Stimulated activated memory B cell treated with anti-CD40 and anti-IgM and Interleukin-4, amounts not matched to agents 10 μg/mL and 1 μg/mL and 100 μg/mL, for 72 hours (primary cell): ENCODE measurements around the gene NDUFB8.

Experiments
- ATAC-seq: fragments of 150-1000 bp; cut with Tn5 transposase; 2 replicates; pipeline ENCODE4 v1.10.0; 2021
- H3K27ac Mint-ChIP-seq: one replicate; pipeline ENCODE4 v1.8.0; 2022; ENCODE audit warnings: mild to moderate bottlenecking, mixed read lengths
- H3K27me3 Mint-ChIP-seq: one replicate; pipeline ENCODE4 v1.8.0; 2022; ENCODE audit warnings: mixed read lengths
- H3K36me3 Mint-ChIP-seq: one replicate; pipeline ENCODE4 v1.8.0; 2022; ENCODE audit warnings: mixed read lengths
- H3K4me1 Mint-ChIP-seq: one replicate; pipeline ENCODE4 v1.8.0; 2022; ENCODE audit warnings: mixed read lengths
- H3K4me3 Mint-ChIP-seq: one replicate; pipeline ENCODE4 v1.8.0; 2022; ENCODE audit warnings: mild to moderate bottlenecking, moderate library complexity, mixed read lengths
- H3K9me3 Mint-ChIP-seq: one replicate; pipeline ENCODE4 v1.8.0; 2022; ENCODE audit warnings: mixed read lengths

Gene NDUFB8

DNA sequence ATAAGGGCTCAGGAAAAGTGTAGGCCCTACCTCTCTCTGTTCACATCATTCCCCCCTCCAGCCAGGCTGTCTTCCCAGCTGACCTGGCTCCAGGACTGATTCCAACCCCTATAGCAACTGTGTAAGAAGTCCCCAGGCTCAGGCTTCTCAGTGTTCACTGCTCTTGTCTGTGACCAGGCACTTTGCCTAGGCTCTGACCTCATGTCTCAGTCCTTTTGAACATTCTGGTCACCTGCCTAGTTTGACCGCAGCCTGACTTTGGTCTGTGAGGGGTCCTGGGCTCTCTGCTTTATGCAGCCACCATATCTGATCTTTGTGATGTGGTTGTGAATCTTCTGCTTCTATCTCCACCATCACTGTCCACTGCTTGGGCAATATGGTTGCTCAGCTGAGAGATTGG, 30.6 kb upstream of the NDUFB8 start:
- ATAC-seq = no peak
- Mint-ChIP-seq H3K27ac (no peak overlapping the region), H3K27me3 (peaks cover 34% of the 10 kb centered on the region), H3K36me3 (peaks cover 28% of the 10 kb centered on the region), H3K9me3 (no peaks in the 10 kb centered on the region), H3K4me1 (peaks cover 7% of the 10 kb centered on the region), H3K4me3 (no peak overlapping the region)

DNA sequence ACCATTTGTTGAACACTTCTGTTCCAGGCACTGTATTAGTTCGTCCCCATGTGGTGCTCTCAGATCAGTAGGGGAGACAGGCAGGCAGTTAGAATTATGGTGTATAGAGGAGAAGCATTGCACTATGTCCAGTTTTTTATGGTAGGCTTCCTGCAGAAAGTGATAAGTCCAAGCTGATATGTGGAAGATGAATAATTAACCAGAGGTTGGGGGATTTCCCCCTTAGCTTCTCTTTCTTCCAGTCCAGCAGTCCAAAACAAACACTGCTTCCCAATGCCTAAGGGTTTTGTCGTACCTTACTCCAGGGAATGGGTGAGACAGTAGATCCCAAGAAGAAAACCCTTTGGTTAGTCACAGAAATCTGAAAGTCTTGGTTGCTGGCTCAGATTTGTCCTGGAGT, 25.2 kb upstream of the NDUFB8 start:
- peaks cover 46% of the 10 kb centered on the region for H3K36me3 Mint-ChIP-seq
- H3K4me3 Mint-ChIP-seq = no peak overlapping the region
- ATAC-seq = no peak
- no peak overlapping the region for H3K27ac Mint-ChIP-seq
- peaks cover 30% of the 10 kb centered on the region for H3K4me1 Mint-ChIP-seq
- no peaks in the 10 kb centered on the region for H3K9me3 Mint-ChIP-seq
- no peaks in the 10 kb centered on the region for H3K27me3 Mint-ChIP-seq

DNA sequence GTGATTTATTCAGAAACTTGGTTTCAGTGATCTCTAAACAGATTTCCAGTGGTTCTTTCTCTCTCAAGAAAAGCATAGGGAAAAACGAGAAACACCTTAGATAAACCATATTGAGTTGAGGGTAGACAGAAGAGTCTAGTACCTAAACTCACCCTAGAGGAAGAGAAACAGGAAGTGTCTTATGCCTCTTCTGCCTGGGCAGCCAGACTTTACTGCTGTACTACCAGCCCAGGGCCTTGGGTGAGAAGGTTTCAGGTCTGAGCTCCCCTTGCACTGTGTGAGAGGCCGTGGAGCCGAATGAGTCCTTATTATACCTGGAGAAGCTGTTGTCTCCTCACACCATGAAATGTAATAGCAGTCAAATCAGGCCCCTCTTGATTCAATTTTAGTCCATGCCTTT, 24.3 kb upstream of the NDUFB8 start:
- Mint-ChIP-seq H3K9me3 (no peaks in the 10 kb centered on the region), H3K4me3 (no peak overlapping the region), H3K27ac (no peak overlapping the region), H3K27me3 (no peaks in the 10 kb centered on the region), H3K4me1 (peaks cover 30% of the 10 kb centered on the region), H3K36me3 (peaks cover 55% of the 10 kb centered on the region)
- no peak for ATAC-seq

DNA sequence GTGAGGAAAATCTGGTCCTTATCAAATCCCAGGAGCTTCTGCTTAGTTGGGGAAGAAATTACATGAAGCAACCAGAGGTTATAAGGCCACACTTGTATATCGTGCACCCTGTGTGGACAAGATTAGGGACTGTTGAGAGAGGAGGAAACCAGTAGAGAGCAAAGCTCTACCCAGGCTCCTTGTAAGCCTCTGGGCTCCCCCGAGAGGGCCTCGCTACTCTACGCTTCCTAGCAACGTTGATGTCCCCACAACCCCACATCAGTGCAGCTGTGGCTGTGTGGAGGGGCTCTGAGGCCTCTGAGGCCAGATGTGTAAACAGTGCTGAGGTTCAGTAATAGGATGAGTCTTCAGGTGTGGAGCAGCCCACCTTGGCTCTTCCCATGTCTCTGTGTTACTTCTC, 22.1 kb upstream of the NDUFB8 start:
- Mint-ChIP-seq H3K27me3 (no peaks in the 10 kb centered on the region), H3K36me3 (peaks cover 64% of the 10 kb centered on the region), H3K9me3 (no peaks in the 10 kb centered on the region), H3K4me3 (no peak overlapping the region), H3K4me1 (peaks cover 30% of the 10 kb centered on the region), H3K27ac (no peak overlapping the region)
- no peak for ATAC-seq

DNA sequence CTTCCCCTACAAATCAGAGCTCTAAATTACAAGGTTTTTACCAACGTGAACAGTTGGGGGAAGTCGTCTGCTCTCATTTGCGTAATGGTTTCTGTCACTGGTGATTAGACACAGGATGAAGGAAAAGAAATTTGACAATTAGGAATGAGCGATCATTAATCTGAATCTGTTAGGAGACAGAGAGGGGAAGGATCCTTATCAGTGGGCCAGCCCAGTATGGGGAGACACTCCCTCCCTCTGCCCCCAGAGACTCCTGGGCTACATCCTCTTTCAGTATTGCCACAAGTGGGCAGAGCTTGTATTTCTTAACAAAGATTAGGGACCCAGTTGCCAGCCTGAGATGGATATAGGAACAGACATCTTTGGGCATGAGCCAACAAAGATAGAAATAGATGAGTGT, 21.5 kb upstream of the NDUFB8 start:
- no peaks in the 10 kb centered on the region for H3K27me3 Mint-ChIP-seq
- no peak overlapping the region for H3K27ac Mint-ChIP-seq
- no peaks in the 10 kb centered on the region for H3K9me3 Mint-ChIP-seq
- H3K4me1 Mint-ChIP-seq = peaks cover 30% of the 10 kb centered on the region
- peak; percentile 69 for ATAC-seq
- H3K4me3 Mint-ChIP-seq = no peak overlapping the region
- peaks cover 66% of the 10 kb centered on the region for H3K36me3 Mint-ChIP-seq

DNA sequence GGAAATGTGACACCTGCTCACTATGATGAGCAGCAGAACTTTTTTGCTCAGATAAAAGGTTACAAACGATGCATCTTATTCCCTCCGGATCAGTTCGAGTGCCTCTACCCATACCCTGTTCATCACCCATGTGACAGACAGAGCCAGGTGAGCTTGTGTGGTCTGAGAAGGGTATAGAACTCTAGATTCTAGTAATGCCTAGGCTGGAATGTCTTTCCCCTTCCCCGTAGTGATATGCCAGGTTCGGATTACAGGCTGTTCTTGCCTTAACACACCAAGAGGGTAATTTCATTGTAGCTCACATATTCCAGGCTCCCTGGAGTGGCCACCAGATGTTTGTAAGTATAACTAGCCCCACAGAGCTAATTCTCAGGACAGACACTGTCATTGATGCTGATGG, 15.3 kb upstream of the NDUFB8 start:
- no peak for ATAC-seq
- peaks cover 88% of the 10 kb centered on the region for H3K36me3 Mint-ChIP-seq
- no peaks in the 10 kb centered on the region for H3K9me3 Mint-ChIP-seq
- no peaks in the 10 kb centered on the region for H3K27me3 Mint-ChIP-seq
- no peak overlapping the region for H3K27ac Mint-ChIP-seq
- no peaks in the 10 kb centered on the region for H3K4me1 Mint-ChIP-seq
- no peak overlapping the region for H3K4me3 Mint-ChIP-seq

DNA sequence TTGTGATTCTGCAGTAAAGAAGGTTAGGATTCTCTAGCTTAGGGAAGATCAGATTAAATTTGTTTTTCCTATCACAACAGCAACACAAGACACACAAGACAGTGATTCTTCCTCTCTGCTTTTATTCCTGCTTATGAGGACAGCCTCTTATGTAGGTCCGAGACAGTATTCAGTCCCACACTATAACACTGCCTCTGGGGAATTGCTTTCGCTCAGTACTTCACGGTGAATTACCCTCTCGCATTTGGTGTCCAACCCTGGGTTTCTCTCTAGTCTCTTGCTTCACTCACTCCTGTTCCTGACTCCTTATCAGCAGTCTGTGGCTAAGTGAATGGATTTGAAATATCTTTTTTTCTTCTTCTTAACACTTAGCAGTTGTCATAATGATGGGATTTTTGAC, 7.8 kb upstream of the NDUFB8 start:
- H3K9me3 Mint-ChIP-seq = no peaks in the 10 kb centered on the region
- no peak for ATAC-seq
- no peak overlapping the region for H3K27ac Mint-ChIP-seq
- H3K27me3 Mint-ChIP-seq = no peaks in the 10 kb centered on the region
- H3K36me3 Mint-ChIP-seq = peaks cover 26% of the 10 kb centered on the region
- H3K4me3 Mint-ChIP-seq = peak overlapping the region; percentile 28
- no peaks in the 10 kb centered on the region for H3K4me1 Mint-ChIP-seq

DNA sequence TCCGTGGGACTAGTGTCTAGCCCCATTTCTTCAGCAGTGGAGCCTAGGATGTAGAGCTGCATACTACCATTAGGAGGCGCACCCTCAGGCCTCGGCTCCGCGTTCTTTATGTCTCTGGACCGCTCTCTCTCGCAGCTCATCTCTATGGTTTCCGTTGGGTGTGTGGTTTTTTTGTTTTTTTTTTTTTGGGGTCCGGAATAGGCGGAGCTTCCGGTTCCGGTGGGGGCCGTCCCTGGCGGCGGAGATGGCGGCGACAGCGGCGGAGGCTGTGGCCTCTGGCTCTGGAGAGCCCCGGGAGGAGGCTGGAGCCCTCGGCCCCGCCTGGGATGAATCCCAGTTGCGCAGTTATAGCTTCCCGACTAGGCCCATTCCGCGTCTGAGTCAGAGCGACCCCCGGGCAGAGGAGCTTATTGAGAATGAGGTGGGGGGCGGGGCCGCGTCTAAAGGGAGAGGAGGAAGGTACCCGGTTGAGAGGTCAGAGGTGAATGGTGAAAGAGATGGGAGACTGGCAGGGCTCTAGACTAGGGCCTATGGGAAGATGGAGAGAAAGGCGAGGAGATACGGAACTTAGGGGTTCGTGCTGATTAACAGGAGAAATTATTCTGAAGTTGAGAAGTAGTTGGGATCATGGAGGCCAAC, 6.2 kb upstream of the NDUFB8 start, which contains the start of gene HIF1AN:
Gene HIF1AN, plus strand, starts transcription at position 229 of the 639 bp plus-strand sequence. Its CDS starts 16 bp downstream, at position 245.
- Mint-ChIP-seq H3K27ac (no peak within 1 kb of the TSS), H3K4me1 (no peaks in the 10 kb centered on the region), H3K4me3 (no peak within 1 kb of the TSS), H3K9me3 (no peaks in the 10 kb centered on the region), H3K27me3 (no peaks in the 10 kb centered on the region), H3K36me3 (peaks cover 14% of the 10 kb centered on the region)
- peak; percentile 99 for ATAC-seq

DNA sequence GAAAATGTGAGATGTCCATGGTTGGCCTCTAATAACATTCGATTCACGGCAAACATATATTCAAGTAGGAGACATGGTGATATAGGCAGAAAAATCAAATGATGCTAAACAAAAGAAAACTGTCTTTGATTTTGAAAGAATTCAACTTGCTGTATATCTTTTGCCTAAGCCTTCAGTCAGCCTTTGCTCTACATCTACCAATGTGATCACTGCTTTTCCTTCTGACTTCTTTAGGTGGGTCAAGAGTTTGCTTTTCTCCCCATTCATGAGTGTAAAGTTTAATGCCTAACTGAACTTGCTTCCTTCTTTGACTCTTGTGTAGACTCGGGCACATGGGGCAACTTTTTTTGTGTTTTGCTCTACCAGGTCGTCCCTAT, 5.7 kb upstream of the NDUFB8 start:
- H3K27ac Mint-ChIP-seq = no peak overlapping the region
- no peak overlapping the region for H3K4me3 Mint-ChIP-seq
- H3K4me1 Mint-ChIP-seq = peaks cover 1% of the 10 kb centered on the region
- peak; percentile 2 for ATAC-seq
- peaks cover 9% of the 10 kb centered on the region for H3K36me3 Mint-ChIP-seq
- H3K27me3 Mint-ChIP-seq = no peaks in the 10 kb centered on the region
- no peaks in the 10 kb centered on the region for H3K9me3 Mint-ChIP-seq

DNA sequence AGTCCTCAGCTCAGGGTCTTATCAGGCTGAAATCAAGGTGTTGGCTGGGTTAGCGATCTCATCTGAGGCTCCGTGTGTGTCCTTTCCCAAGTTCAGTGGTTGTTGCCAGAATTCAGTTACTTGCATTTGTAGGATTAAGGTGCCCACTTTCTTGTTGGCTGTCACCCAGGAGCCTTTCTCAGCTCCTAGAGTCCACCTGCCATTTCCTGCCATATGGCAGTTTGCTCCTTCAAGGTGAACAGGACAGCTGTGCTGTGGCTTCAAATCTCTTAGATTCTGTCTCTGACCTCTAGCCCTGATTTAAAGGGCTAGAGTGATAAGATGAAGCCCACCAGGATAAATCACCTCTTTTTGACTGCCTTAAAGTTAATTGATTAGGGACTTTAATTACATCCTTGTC, 5.1 kb upstream of the NDUFB8 start:
- no peak overlapping the region for H3K4me3 Mint-ChIP-seq
- no peaks in the 10 kb centered on the region for H3K27me3 Mint-ChIP-seq
- ATAC-seq = no peak
- H3K4me1 Mint-ChIP-seq = peaks cover 7% of the 10 kb centered on the region
- no peaks in the 10 kb centered on the region for H3K9me3 Mint-ChIP-seq
- peaks cover 6% of the 10 kb centered on the region for H3K36me3 Mint-ChIP-seq
- H3K27ac Mint-ChIP-seq = no peak overlapping the region

DNA sequence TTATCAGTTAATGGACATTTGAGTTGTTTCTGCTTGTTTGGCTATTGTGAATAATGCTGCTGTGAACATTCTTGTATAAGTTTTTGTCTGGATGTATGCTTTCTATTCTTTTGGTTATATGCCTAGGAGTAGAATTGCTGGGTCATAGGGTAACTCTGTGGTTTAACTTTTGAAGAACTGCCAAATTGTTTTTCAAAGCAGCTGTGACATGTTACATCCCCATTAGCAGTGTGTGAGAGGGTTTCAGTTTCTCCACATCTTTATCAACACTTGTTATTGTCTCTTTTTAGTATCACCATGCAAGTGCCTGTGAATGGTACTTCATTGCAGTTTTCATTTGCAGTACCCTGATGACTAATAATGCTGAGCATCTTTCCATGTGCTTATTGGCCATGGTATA, 2.1 kb upstream of the NDUFB8 start:
- H3K9me3 Mint-ChIP-seq = no peaks in the 10 kb centered on the region
- peaks cover 2% of the 10 kb centered on the region for H3K36me3 Mint-ChIP-seq
- no peak for ATAC-seq
- no peak overlapping the region for H3K27ac Mint-ChIP-seq
- peaks cover 15% of the 10 kb centered on the region for H3K4me1 Mint-ChIP-seq
- no peaks in the 10 kb centered on the region for H3K27me3 Mint-ChIP-seq
- H3K4me3 Mint-ChIP-seq = no peak overlapping the region

DNA sequence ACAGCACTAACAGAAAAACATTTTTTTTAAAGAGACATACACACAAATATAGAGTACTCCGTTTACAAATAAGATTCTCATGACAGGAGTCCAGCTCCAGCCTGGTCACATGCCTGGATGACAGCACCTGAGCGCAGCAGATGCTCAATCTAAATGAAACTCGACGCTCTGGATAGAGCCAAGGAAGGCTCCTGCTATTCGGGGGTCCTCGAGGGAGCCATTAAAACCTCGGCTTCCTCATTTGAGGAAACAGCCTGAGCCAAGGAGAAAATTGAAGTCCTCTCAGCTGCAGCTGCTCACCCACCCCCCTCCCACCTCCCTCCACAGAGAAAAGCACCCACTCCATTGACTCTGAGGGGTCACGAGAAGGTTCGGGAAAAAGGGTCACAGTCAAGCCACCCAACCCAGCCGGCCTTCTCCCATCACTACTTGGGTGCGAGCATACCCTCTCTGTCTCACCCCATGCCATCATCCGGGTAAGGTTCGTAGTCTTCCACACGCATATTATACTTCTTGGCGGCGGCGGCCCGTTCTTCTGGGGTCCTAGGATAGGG, 673 bp downstream of the NDUFB8 start:
- H3K4me3 Mint-ChIP-seq = peak overlapping the region; percentile 98
- H3K27me3 Mint-ChIP-seq = no peaks in the 10 kb centered on the region
- no peaks in the 10 kb centered on the region for H3K9me3 Mint-ChIP-seq
- peaks cover 30% of the 10 kb centered on the region for H3K36me3 Mint-ChIP-seq
- H3K4me1 Mint-ChIP-seq = peaks cover 15% of the 10 kb centered on the region
- no peak for ATAC-seq
- peak overlapping the region; percentile 94 for H3K27ac Mint-ChIP-seq

DNA sequence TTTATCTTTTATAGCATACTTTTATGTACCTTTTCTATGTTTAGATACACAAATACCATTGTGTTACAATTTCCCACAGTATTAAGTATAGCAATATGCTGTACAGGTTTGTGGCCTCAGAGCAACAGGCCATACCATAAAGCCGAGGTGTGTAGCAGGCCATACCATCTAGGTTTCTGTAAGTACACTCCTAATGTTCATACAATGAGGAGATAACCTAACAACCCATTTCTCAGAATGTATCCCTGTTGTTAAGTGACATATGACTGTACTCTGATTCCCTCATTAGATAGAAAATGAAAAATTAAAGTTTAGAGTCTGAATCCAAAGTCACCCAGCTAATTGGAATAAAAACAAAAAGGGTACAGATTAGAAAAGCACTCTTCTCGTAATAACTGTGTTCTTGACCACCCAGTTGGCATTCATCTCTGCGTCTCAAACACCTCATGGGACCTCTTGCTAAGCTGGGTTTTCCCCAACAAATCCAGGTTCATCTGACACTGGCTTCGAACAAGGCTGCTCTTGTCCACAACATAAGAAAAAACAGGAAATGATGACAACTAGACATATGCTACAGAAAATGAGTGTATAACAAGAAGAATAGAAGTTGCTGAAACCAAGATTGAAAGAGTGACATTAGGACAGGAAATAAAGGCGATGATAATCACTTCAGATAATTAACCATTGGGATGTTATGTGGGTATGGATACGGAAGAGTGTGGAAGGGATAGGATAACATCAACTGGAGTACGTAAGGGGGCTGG, 1.4 kb downstream of the NDUFB8 start:
- H3K27me3 Mint-ChIP-seq = no peaks in the 10 kb centered on the region
- peak overlapping the region; percentile 98 for H3K4me3 Mint-ChIP-seq
- H3K36me3 Mint-ChIP-seq = peaks cover 37% of the 10 kb centered on the region
- peak; percentile 46 for ATAC-seq
- no peaks in the 10 kb centered on the region for H3K9me3 Mint-ChIP-seq
- peaks cover 15% of the 10 kb centered on the region for H3K4me1 Mint-ChIP-seq
- H3K27ac Mint-ChIP-seq = peak overlapping the region; percentile 94

DNA sequence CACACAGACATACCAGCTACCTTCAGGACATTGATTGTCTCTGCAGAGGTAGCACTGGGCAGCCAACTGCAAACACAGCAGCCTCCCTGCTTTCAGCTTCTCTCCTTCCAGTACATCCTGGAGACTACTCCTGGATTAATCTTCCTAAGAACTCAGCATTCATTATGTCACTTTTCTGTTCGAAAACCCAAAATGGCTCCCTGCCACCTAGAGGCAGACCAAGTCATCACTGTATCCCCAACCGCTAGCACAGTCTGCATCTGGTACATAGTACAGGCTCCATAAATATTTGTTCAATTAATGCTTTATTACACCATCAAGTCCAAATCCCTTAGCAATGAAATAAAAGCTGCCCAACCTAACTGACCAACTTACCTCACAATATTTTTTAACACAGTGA, 5.0 kb downstream of the NDUFB8 start:
- Mint-ChIP-seq H3K9me3 (no peaks in the 10 kb centered on the region), H3K4me1 (peaks cover 7% of the 10 kb centered on the region), H3K27ac (no peak overlapping the region), H3K4me3 (no peak overlapping the region), H3K27me3 (no peaks in the 10 kb centered on the region), H3K36me3 (peaks cover 42% of the 10 kb centered on the region)
- ATAC-seq = no peak

DNA sequence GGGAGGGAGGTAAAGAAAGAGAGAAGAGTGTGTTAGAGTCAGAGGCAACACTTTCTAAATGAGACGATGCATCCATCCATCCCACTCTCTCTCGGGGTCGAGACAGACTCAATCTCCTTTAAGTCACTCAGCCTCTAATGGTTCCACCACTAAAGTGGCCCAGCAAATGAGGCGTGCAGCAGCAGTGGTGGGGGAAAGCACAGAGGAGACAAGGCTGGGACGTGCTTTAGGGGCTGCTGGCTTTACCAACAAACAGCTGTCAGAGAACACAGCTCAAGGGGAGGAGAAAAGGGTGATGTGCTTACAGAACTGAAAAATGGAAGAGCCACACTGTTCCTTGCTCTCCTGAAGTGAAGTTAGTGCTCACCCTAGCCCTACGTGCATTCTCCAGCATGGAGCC, 5.5 kb downstream of the NDUFB8 start:
- Mint-ChIP-seq H3K27ac (no peak overlapping the region), H3K36me3 (peaks cover 42% of the 10 kb centered on the region), H3K4me3 (no peak overlapping the region), H3K4me1 (peaks cover 7% of the 10 kb centered on the region), H3K9me3 (no peaks in the 10 kb centered on the region), H3K27me3 (no peaks in the 10 kb centered on the region)
- no peak for ATAC-seq

DNA sequence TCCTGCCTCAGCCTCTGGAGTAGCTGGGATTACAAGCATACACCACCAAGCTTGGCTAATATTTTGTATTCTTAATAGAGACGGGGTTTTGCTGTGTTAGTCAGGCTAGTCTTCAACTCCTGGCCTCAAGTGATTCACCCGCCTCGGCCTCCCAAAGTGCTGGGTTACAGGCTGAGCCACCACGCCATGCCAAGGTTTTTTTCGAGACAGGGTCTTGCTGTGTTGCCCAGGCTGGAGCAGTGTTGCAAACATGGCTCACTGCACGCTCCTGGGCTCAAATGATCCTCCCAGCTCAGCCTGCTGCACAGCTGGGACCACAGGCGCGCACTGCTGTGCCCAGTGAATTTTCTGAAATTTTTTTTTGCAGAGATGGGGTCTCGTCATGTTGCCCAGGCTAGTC, 6.7 kb downstream of the NDUFB8 start:
- H3K9me3 Mint-ChIP-seq = no peaks in the 10 kb centered on the region
- no peak overlapping the region for H3K4me3 Mint-ChIP-seq
- H3K36me3 Mint-ChIP-seq = peaks cover 45% of the 10 kb centered on the region
- no peaks in the 10 kb centered on the region for H3K27me3 Mint-ChIP-seq
- ATAC-seq = no peak
- H3K4me1 Mint-ChIP-seq = no peaks in the 10 kb centered on the region
- no peak overlapping the region for H3K27ac Mint-ChIP-seq
